GM12801 (cell line): ENCODE measurements around the gene ABLIM2.

Experiments
- CTCF ChIP-seq: IDR thresholded peaks from one replicate; pipeline ENCODE4 v1.5.1; 2011; ENCODE audit warnings: control low read depth; ENCODE audit not compliant: insufficient read length; ENCODE audit errors: extremely low read depth

Gene ABLIM2

GRCh38 chr4:8016527-8016926 is 142.1 kb downstream of the ABLIM2 start:
- no peak for TF ChIP-seq CTCF

GRCh38 chr4:8015512-8015911 is 143.1 kb downstream of the ABLIM2 start:
- TF ChIP-seq CTCF: no peak

- TF ChIP-seq CTCF: no peak
Observed at GRCh38 chr4:8013976-8014726, 144.5 kb downstream of the ABLIM2 start.

- TF ChIP-seq CTCF: no peak
Observed at GRCh38 chr4:8012517-8012916, 146.1 kb downstream of the ABLIM2 start.

GRCh38 chr4:8010618-8011017 is 148.0 kb downstream of the ABLIM2 start:
- TF ChIP-seq CTCF: no peak

GRCh38 chr4:8009710-8010511 is 148.7 kb downstream of the ABLIM2 start:
- no peak for TF ChIP-seq CTCF

- no peak for TF ChIP-seq CTCF
Observed at GRCh38 chr4:8009097-8009496, 149.5 kb downstream of the ABLIM2 start.
